IMR-90 (cell line): ENCODE results near the gene EPC1. TPM values are rescaled to one million over a fixed set of nuclear protein-coding genes. Genes with fewer than 3 reads are reported as not detected.

Experiments used
- ATAC-seq: fragments of 200-7000 bp; cut with Tn5 transposase; 2 replicates; pipeline ENCODE4 v1.9.1; 2020; ENCODE audit warnings: low read depth, mild to moderate bottlenecking, moderate library complexity
- BruUV-seq: library from RNA; stranded (reverse); fragments of 400-500 nt; replicated peaks from 2 replicates; lab custom pipeline; 2021; lab: Mats Ljungman, UMichigan
- CTCF ChIA-PET: fragments of 300-600 bp; formaldehyde crosslinking; extraction: SDS; loops from one replicate; lab custom pipeline; 2021; ENCODE audit warnings: antibody characterized with exemption; lab: Yijun Ruan, JAX
- POLR2A ChIA-PET: fragments of 300-600 bp; sonication (Branson Sonifier 250); formaldehyde crosslinking; loops from one replicate; lab custom pipeline; 2022; ENCODE audit warnings: antibody characterized with exemption; ENCODE audit not compliant: unreplicated experiment; lab: Charles Lee
- DNase-seq: peaks from one replicate; pipeline ENCODE4 v3.0.0; 2013
- H2AFZ ChIP-seq: replicated peaks from 2 replicates; pipeline ENCODE3; 2013; ENCODE audit warnings: low read length, mild to moderate bottlenecking; ENCODE audit not compliant: poor library complexity
- H2AK5ac ChIP-seq: 2 replicates; pipeline ENCODE4 v1.6.1; 2013; ENCODE audit warnings: low read depth, low read length, inconsistent platforms
- H2AK9ac ChIP-seq: replicated peaks from 2 replicates; pipeline ENCODE3; 2013; ENCODE audit warnings: mild to moderate bottlenecking, low read depth, low read length, moderate library complexity; ENCODE audit not compliant: poor library complexity
- H2BK120ac ChIP-seq: 2 replicates; pipeline ENCODE4 v1.6.1; 2013; ENCODE audit warnings: low read depth, low read length, inconsistent platforms
- H2BK15ac ChIP-seq: 3 replicates; pipeline ENCODE4 v1.6.1; 2013; ENCODE audit warnings: low read depth, low read length, inconsistent platforms
- H2BK20ac ChIP-seq: 2 replicates; pipeline ENCODE4 v1.6.1; 2013; ENCODE audit warnings: low read depth, mild to moderate bottlenecking, inconsistent platforms, low read length, moderate library complexity
- H2BK5ac ChIP-seq: 2 replicates; pipeline ENCODE4 v1.6.1; 2013; ENCODE audit warnings: mild to moderate bottlenecking, low read depth, low read length, inconsistent platforms; ENCODE audit not compliant: poor library complexity, severe bottlenecking
- H3K14ac ChIP-seq: replicated peaks from 2 replicates; pipeline ENCODE4 v1.6.1; 2013; ENCODE audit warnings: low read depth, low read length, inconsistent platforms
- H3K18ac ChIP-seq: 2 replicates; pipeline ENCODE4 v1.6.1; 2013; ENCODE audit warnings: low read depth, low read length, control low read depth
- H3K23ac ChIP-seq: 2 replicates; pipeline ENCODE4 v1.6.1; 2013; ENCODE audit warnings: low read depth, low read length, inconsistent platforms
- H3K27ac ChIP-seq: 2 replicates; pipeline ENCODE4 v1.5.1; 2013; ENCODE audit warnings: mild to moderate bottlenecking, control low read depth, low read length; ENCODE audit not compliant: insufficient read depth
- H3K27me3 ChIP-seq: 2 replicates; pipeline ENCODE4 v1.6.1; 2013; ENCODE audit warnings: low read length; ENCODE audit not compliant: control insufficient read depth, insufficient read depth
- H3K36me3 ChIP-seq: 2 replicates; pipeline ENCODE4 v1.6.1; 2013; ENCODE audit warnings: low read length, mixed read lengths; ENCODE audit not compliant: control insufficient read depth, insufficient read depth
- H3K4ac ChIP-seq: 2 replicates; pipeline ENCODE4 v1.6.1; 2013; ENCODE audit warnings: low read depth, low read length, inconsistent platforms
- H3K4me1 ChIP-seq: 2 replicates; pipeline ENCODE4 v1.6.1; 2013; ENCODE audit warnings: low read length, mixed read lengths; ENCODE audit not compliant: control insufficient read depth, insufficient read depth
- H3K4me2 ChIP-seq: 2 replicates; pipeline ENCODE4 v1.6.1; 2013; ENCODE audit warnings: low read depth, mild to moderate bottlenecking, control low read depth, low read length, moderate library complexity
- H3K4me3 ChIP-seq: 2 replicates; pipeline ENCODE4 v1.5.1; 2013; ENCODE audit warnings: low read depth, mild to moderate bottlenecking, control low read depth, low read length, moderate library complexity; ENCODE audit not compliant: insufficient read depth
- H3K56ac ChIP-seq: 2 replicates; pipeline ENCODE4 v1.6.1; 2013; ENCODE audit warnings: low read length, inconsistent platforms; ENCODE audit not compliant: insufficient read depth; ENCODE audit errors: extremely low read depth
- H3K79me1 ChIP-seq, 2 experiments: 2 replicates each; pipeline ENCODE4 v1.6.1; 2013; ENCODE audit warnings: low read length in 2 of 2, inconsistent platforms in 1 of 2, low read depth in 1 of 2
- H3K9ac ChIP-seq: 2 replicates; pipeline ENCODE4 v1.6.1; 2013; ENCODE audit warnings: low read depth, low read length, control low read depth
- H3K9me1 ChIP-seq: 2 replicates; pipeline ENCODE4 v1.6.1; 2013; ENCODE audit warnings: low read length, inconsistent platforms; ENCODE audit not compliant: insufficient read depth
- H3K9me3 ChIP-seq: 2 replicates; pipeline ENCODE4 v1.6.1; 2013; ENCODE audit warnings: low read length; ENCODE audit not compliant: control insufficient read depth, insufficient read depth
- H4K20me1 ChIP-seq: 2 replicates; pipeline ENCODE4 v1.6.1; 2013; ENCODE audit warnings: low read length, inconsistent platforms; ENCODE audit not compliant: insufficient read depth
- H4K5ac ChIP-seq: 2 replicates; pipeline ENCODE4 v1.6.1; 2013; ENCODE audit warnings: mild to moderate bottlenecking, low read depth, low read length, control low read depth
- H4K8ac ChIP-seq, 2 experiments: 2 replicates each; pipeline ENCODE4 v1.6.1; 2013; ENCODE audit warnings: low read depth in 2 of 2, low read length in 2 of 2, control low read depth in 1 of 2, inconsistent platforms in 1 of 2
- H4K91ac ChIP-seq: 2 replicates; pipeline ENCODE4 v1.6.1; 2013; ENCODE audit warnings: low read depth, low read length, inconsistent platforms; ENCODE audit not compliant: insufficient read depth
- MXI1 ChIP-seq: IDR thresholded peaks from 2 replicates; pipeline ENCODE4 v1.6.1; 2012; ENCODE audit warnings: low read depth, mild to moderate bottlenecking, low read length, moderate library complexity, borderline replicate concordance
- SMC3 ChIP-seq: fragments of 150-350 bp; IDR thresholded peaks from 2 replicates; pipeline ENCODE4 v1.6.1; 2016; ENCODE audit warnings: low read depth, mild to moderate bottlenecking, antibody characterized with exemption, low read length, moderate library complexity
- USF2 ChIP-seq: fragments of 150-350 bp; IDR thresholded peaks from 2 replicates; pipeline ENCODE4 v1.6.1; 2017; ENCODE audit warnings: mild to moderate bottlenecking, antibody characterized with exemption, low read length, low read depth
- WGBS, 2 experiments: methylation state at CpG; one replicate each; pipeline versions ENCODE4 v1.1.5 to v1.1.7; 2013; ENCODE audit warnings: missing lambda C conversion rate in 2 of 2; ENCODE audit not compliant: insufficient read length in 1 of 2; ENCODE audit errors: extremely low coverage in 2 of 2; 5-methylcytosine and 5-hydroxymethylcytosine counted together
- dilution Hi-C: fragments of 300-500 bp; cut with HindIII; formaldehyde crosslinking; loops from one replicate; pipeline ENCODE4 v1.14.3; 2018; ENCODE audit warnings: low sequenced_read_pairs; ENCODE audit not compliant: unreplicated experiment
- in situ Hi-C: fragments of 300-500 bp; cut with MboI; formaldehyde crosslinking; loops from 3 replicates; pipeline ENCODE4 v1.14.3; 2019; ENCODE audit warnings: low sequenced_read_pairs, inconsistent platforms, mixed read lengths
- intact Hi-C: fragments of 100-400 bp; cut with micrococcal nuclease; formaldehyde crosslinking; loops from 2 replicates; pipeline ENCODE4 v1.10.0; 2022
- polyA plus RNA-seq, 3 experiments: library from polyadenylated mRNA; depleted of rRNA; stranded (reverse); fragments of >200 nt; gene quantifications; 2 replicates each; pipeline ENCODE4 v1.2.3, GENCODE V29; 2012; ENCODE audit warnings: low replicate concordance in 1 of 3
- total RNA-seq: library from RNA; depleted of rRNA; stranded (reverse); fragments of >200 nt; gene quantifications from 2 replicates; pipeline ENCODE4 v1.2.3, GENCODE V29; 2012

EPC1 gene
- total and polyA plus RNA-seq, 2 of the 4 experiments (the other 2 are of a cell fraction), result 21.9 to 23.5 TPM

GRCh38 chr10:32384171-32384570, 37.2 kb upstream of the EPC1 start:
- H3K36me3 ChIP-seq, result no peaks in the 10 kb centered on the region
- no peak overlapping the region for H2BK15ac ChIP-seq
- ChIA-PET CTCF (no interaction called here), POLR2A (no interaction called here)
- no peak overlapping the region for H3K56ac ChIP-seq
- dilution Hi-C loops, result no loop called here
- no peak overlapping the region for H4K91ac ChIP-seq
- H2BK120ac ChIP-seq, result no peak overlapping the region
- in situ Hi-C loops, result no loop called here
- H3K23ac ChIP-seq, result no peak overlapping the region
- TF ChIP-seq MXI1, result no peak
- no peak for TF ChIP-seq USF2
- TF ChIP-seq SMC3, result no peak
- H2BK20ac ChIP-seq, result no peak overlapping the region
- H3K14ac ChIP-seq, result no peak overlapping the region
- H3K27me3 ChIP-seq, result no peaks in the 10 kb centered on the region
- whole genome bisulfite sequencing, 2 experiments, result 100% methylated on average over 2 of the region's 4 CpGs; no CpG with 5 or more reads in 1 of the 2 experiments
- DNase-seq (no peak), ATAC-seq (no peak)
- H2AK9ac ChIP-seq, result no peak overlapping the region
- intact Hi-C loops, result no loop called here
- H3K9me1 ChIP-seq, result peaks cover 2% of the 10 kb centered on the region
- H2AK5ac ChIP-seq, result no peak overlapping the region
- no peaks in the 10 kb centered on the region for H3K4me1 ChIP-seq
- H4K5ac ChIP-seq, result no peak overlapping the region
- no peak overlapping the region for H3K4ac ChIP-seq
- H3K79me1 ChIP-seq, result no peaks in the 10 kb centered on the region
- H3K4me3 ChIP-seq, result no peak overlapping the region
- H4K8ac ChIP-seq, result no peak overlapping the region
- no peak overlapping the region for H2BK5ac ChIP-seq
- no peak overlapping the region for H2AFZ ChIP-seq
- BruUV-seq, result no TSS peak
- H3K27ac ChIP-seq, result no peak overlapping the region
- H3K18ac ChIP-seq, result no peak overlapping the region
- no peak overlapping the region for H3K9ac ChIP-seq
- no peaks in the 10 kb centered on the region for H4K20me1 ChIP-seq
- H3K4me2 ChIP-seq, result no peak overlapping the region
- no peaks in the 10 kb centered on the region for H3K9me3 ChIP-seq
